Measurements from ENCODE around the gene FOXP1. TPM values are rescaled to one million over a fixed set of nuclear protein-coding genes. Genes with fewer than 3 reads are reported as not detected.

The FOXP1 gene
- 100 to 1,000 TPM in 1 of 2 donors, 10 to 100 TPM in 1; 75.9 to 105 TPM for total RNA-seq
- 37.8 TPM for polyA plus RNA-seq (ENCODE audit: insufficient read depth, low read depth, low replicate concordance)
- long read RNA-seq, donor 1, partial matches to known transcripts: 0 of 5 reads
- long read RNA-seq, donor 1, other reads (novel, unspliced or antisense): 0 of 5 reads
- long read RNA-seq, donor 2, partial matches to known transcripts: 0 of 3 reads
- long read RNA-seq, donor 2, other reads (novel, unspliced or antisense): 0 of 3 reads

DNA sequence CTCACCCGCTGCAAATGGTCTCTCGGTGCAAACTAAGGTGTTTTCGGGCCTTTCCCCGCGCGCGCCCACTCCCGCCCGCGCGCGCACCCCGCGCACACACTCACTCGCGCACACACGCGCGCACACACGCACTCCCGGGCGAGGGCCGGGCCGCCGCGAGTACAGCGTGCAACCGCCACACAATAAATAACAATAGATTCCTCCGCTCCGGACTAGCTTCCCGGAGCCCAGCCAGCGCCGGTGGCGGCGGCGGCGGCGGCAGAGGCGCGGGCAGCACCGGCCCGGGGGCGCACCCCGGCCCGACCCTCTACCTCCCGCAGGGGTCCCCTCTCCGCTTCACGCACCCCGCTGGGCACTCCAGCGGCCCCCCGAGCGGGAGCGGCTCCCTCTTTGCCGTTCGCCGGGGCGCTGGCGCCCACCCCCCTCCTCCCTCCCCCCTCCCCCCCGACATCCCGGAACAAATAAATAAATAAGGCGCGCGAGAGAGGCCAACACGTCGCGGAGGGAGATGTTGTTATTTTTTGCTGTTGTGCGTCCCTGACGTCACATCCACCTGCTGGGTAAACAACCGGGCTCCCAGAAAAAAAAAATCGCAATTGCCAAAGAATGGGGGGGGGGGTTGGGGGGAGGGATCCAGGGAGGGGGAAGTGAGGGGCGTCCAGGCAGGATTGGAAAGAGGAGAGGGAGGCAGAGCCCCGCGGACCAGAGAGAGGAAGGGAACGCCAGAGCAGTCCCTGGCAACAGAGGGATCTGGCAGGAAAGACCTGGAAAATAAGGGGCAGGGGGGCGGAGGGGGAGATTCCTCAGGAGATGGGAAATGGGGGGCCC is at the start of gene FOXP1:
Gene FOXP1, minus strand, starts transcription at position 163 of the 828 bp plus-strand sequence. CDS start 385,347 bp downstream, outside the sequence.
- WGBS, 2 donors: 1% methylated on average over 13 to 75 of the region's 75 CpGs
- Histone ChIP-seq H3K36me3 (ENCODE audit: low read depth, missing control alignments) (no peaks in the 10 kb centered on the region), H3K27me3 (no peaks in the 10 kb centered on the region), H3K4me3 (peak within 1 kb of the TSS; percentile 79 to 80), H3K9me3 (no peaks in the 10 kb centered on the region), H3K4me1 (peaks cover 9% of the 10 kb centered on the region), H3K27ac (peak within 1 kb of the TSS; percentile 94 to 95)
- DNase-seq: peak; percentile 83
- intact Hi-C loops (cut with DNase I; ENCODE audit: low total_unique reads): no loop called here
- TF ChIP-seq, protein P1, sequence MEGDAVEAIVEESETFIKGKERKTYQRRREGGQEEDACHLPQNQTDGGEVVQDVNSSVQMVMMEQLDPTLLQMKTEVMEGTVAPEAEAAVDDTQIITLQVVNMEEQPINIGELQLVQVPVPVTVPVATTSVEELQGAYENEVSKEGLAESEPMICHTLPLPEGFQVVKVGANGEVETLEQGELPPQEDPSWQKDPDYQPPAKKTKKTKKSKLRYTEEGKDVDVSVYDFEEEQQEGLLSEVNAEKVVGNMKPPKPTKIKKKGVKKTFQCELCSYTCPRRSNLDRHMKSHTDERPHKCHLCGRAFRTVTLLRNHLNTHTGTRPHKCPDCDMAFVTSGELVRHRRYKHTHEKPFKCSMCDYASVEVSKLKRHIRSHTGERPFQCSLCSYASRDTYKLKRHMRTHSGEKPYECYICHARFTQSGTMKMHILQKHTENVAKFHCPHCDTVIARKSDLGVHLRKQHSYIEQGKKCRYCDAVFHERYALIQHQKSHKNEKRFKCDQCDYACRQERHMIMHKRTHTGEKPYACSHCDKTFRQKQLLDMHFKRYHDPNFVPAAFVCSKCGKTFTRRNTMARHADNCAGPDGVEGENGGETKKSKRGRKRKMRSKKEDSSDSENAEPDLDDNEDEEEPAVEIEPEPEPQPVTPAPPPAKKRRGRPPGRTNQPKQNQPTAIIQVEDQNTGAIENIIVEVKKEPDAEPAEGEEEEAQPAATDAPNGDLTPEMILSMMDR (IDR thresholded peaks at IDR 0.05): no peak
- no peak for TF ChIP-seq POLR2A (IDR thresholded peaks at IDR 0.05)

DNA sequence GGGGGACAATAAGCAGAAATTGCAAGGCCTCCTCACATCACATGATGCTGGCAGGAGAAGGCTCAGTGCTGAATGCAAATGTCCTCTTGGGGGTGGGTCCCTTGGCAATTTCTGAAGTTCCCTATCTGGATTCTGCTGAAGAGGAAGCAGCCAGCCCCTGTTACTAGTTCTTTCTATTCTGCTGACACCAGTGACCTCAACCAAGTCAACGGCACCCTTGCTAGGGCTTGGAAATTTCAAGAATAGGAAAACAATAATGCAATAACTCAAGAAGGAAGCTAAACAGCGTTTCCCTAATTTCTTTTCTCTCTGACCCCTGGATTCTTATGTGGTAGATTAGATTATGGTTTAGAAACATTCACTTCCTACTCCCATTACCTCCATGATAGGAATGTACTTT is 46.2 kb upstream of the FOXP1 start:
- Histone ChIP-seq H3K27me3 (no peaks in the 10 kb centered on the region), H3K9me3 (no peaks in the 10 kb centered on the region), H3K27ac (no peak overlapping the region), H3K4me3 (no peak overlapping the region), H3K36me3 (ENCODE audit: low read depth, missing control alignments) (no peaks in the 10 kb centered on the region), H3K4me1 (no peaks in the 10 kb centered on the region)
- intact Hi-C loops (cut with DNase I; ENCODE audit: low total_unique reads): no loop called here
- 55 to 68% methylated on average over 2 of the region's 2 CpGs for WGBS, 2 donors
- DNase-seq: peak; percentile 25
- TF ChIP-seq, protein P1 (IDR thresholded peaks at IDR 0.05): no peak
- TF ChIP-seq POLR2A (IDR thresholded peaks at IDR 0.05): no peak

DNA sequence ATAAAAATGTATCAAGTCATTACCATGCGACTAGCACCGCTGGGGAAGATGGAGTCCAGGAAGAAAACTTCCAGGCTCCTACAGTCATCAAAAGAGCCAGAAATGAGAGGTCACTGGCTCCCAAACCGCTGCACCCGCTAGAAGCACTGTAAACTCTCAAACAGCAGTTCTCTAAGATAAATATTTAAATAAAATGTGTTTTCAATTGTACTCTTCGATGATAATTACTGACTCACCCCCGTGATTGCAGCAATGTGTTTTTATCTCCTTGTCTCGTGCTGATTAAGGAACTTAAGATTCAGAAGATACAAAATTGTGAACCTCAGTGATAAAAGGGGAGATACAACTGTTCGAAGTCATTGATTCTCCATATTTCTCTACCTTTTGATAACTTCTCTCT is 45.8 kb upstream of the FOXP1 start:
- WGBS, 2 donors: 75 to 78% methylated on average over 8 of the region's 8 CpGs
- Histone ChIP-seq H3K9me3 (no peaks in the 10 kb centered on the region), H3K27ac (no peak overlapping the region), H3K27me3 (no peaks in the 10 kb centered on the region), H3K4me3 (no peak overlapping the region), H3K36me3 (ENCODE audit: low read depth, missing control alignments) (no peaks in the 10 kb centered on the region), H3K4me1 (no peaks in the 10 kb centered on the region)
- no peak for TF ChIP-seq POLR2A (IDR thresholded peaks at IDR 0.05)
- TF ChIP-seq, protein P1 (IDR thresholded peaks at IDR 0.05): no peak
- intact Hi-C loops (cut with DNase I; ENCODE audit: low total_unique reads): no loop called here
- DNase-seq: no peak

DNA sequence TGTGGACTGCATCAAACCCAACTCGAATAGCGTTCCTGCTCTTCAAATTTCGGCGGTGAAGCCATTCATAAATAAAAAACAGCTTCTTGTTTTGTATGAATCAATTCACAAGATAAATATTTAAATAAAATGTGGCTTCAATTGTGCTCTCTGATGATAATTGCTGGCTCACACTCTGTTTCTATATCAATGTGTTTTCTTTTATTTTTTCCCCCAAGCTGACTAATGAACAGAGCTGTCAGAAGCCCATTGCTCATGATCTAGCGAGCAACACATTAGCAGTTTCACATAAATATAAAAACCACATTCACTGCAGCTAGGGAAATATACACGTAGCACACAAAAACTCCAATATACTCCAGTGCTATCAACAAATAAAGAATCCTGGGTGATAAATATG is 45.0 kb upstream of the FOXP1 start:
- DNase-seq: no peak
- no peaks in the 10 kb centered on the region for H3K9me3 ChIP-seq
- TF ChIP-seq, protein P1 (IDR thresholded peaks at IDR 0.05): no peak
- TF ChIP-seq POLR2A (IDR thresholded peaks at IDR 0.05): no peak
- WGBS, 2 donors: 66 to 76% methylated on average over 6 of the region's 6 CpGs
- no peaks in the 10 kb centered on the region for H3K36me3 ChIP-seq (ENCODE audit: low read depth, missing control alignments)
- H3K4me3 ChIP-seq: no peak overlapping the region
- H3K4me1 ChIP-seq: no peaks in the 10 kb centered on the region
- H3K27me3 ChIP-seq: no peaks in the 10 kb centered on the region
- no peak overlapping the region for H3K27ac ChIP-seq
- intact Hi-C loops (cut with DNase I; ENCODE audit: low total_unique reads): no loop called here
